GM20431 (cell line): ENCODE measurements around the gene TRIM17.

Experiments used
- in situ Hi-C: fragments of 300-500 bp; cut with MseI, MboI; formaldehyde crosslinking; loops from one replicate; pipeline ENCODE4 v1.15.0; 2020; ENCODE audit warnings: low sequenced_read_pairs; ENCODE audit not compliant: unreplicated experiment

Gene TRIM17

GRCh38 chr1:228370941-228371740 is 45.5 kb downstream of the TRIM17 start:
- in situ Hi-C loops = no loop called here

- in situ Hi-C loops = no loop called here
Measured at GRCh38 chr1:228370439-228370940, 46.2 kb downstream of the TRIM17 start.

- in situ Hi-C loops = no loop called here
Measured at GRCh38 chr1:228369608-228370438, 46.8 kb downstream of the TRIM17 start.

- in situ Hi-C loops = no loop called here
Measured at GRCh38 chr1:228368801-228369607, 47.7 kb downstream of the TRIM17 start.

- in situ Hi-C loops = no loop called here
Measured at GRCh38 chr1:228367798-228368791, 48.6 kb downstream of the TRIM17 start.

- in situ Hi-C loops = no loop called here
Measured at GRCh38 chr1:228366866-228367741, 49.6 kb downstream of the TRIM17 start.

- in situ Hi-C loops = no loop called here
Measured at GRCh38 chr1:228366062-228366865, 50.4 kb downstream of the TRIM17 start.

- in situ Hi-C loops = no loop called here
Measured at GRCh38 chr1:228365271-228366061, 51.2 kb downstream of the TRIM17 start.

- in situ Hi-C loops = no loop called here
Measured at GRCh38 chr1:228364706-228365213, 51.9 kb downstream of the TRIM17 start.

- in situ Hi-C loops = no loop called here
Measured at GRCh38 chr1:228364068-228364705, 52.5 kb downstream of the TRIM17 start.

GRCh38 chr1:228363686-228364067 is 53.0 kb downstream of the TRIM17 start:
- in situ Hi-C loops = no loop called here

- in situ Hi-C loops = no loop called here
Measured at GRCh38 chr1:228362884-228363450, 53.7 kb downstream of the TRIM17 start.

GRCh38 chr1:228362141-228362883 is 54.3 kb downstream of the TRIM17 start:
- in situ Hi-C loops = no loop called here

GRCh38 chr1:228361314-228362140 is 55.1 kb downstream of the TRIM17 start:
- in situ Hi-C loops = no loop called here
